SK-N-MC (cell line): ENCODE data around the gene HMGN1.
A peak's percentile ranks its signal among the peaks of the same experiment; 100 is the strongest.
"Not testable (repeated sequence)": the region's sequence is repeated elsewhere in the genome, so short reads cannot be mapped to it uniquely, and the experiment has no call there.

Experiments
- DNase-seq: peaks from one replicate; pipeline ENCODE4 v3.0.0-alpha.2; 2011; ENCODE audit warnings: low read depth, low spot score
- H3K27ac ChIP-seq: fragments of 200-600 bp; sonication (generic); 2 replicates; pipeline ENCODE4 v1.5.1; 2016; ENCODE audit warnings: mixed run types
- H3K36me3 ChIP-seq: fragments of 200-600 bp; sonication (generic); 2 replicates; pipeline ENCODE4 v1.6.1; 2017; ENCODE audit warnings: antibody characterized with exemption, low read length, mixed read lengths; ENCODE audit not compliant: insufficient read depth
- H3K4me3 ChIP-seq: fragments of 200-600 bp; sonication (generic); 2 replicates; pipeline ENCODE4 v1.5.1; 2016
- H3K9ac ChIP-seq: fragments of 200-600 bp; sonication (generic); 2 replicates; pipeline ENCODE4 v1.8.0; 2017; ENCODE audit warnings: mixed run types, mixed read lengths; ENCODE audit not compliant: insufficient read length
- H3K9me3 ChIP-seq: fragments of 200-600 bp; sonication (generic); 2 replicates; pipeline ENCODE4 v1.6.1; 2017; ENCODE audit warnings: low read depth, mild to moderate bottlenecking, antibody characterized with exemption, low read length, moderate library complexity, mixed read lengths
- EZH2 ChIP-seq: fragments of 200-600 bp; sonication (generic); IDR thresholded peaks from one replicate; pipeline ENCODE4 v1.6.1; 2017; ENCODE audit warnings: antibody characterized with exemption
- FOXP2 ChIP-seq: optimal IDR thresholded peaks from 2 replicates; pipeline ENCODE3; 2011; ENCODE audit warnings: mild to moderate bottlenecking, moderate library complexity; ENCODE audit not compliant: insufficient read depth; ENCODE audit errors: extremely low read length, control extremely low read depth
- POLR2AphosphoS5 ChIP-seq: IDR thresholded peaks from 2 replicates; pipeline ENCODE4 v1.6.1; 2012; ENCODE audit warnings: mild to moderate bottlenecking, low read depth, low read length, borderline replicate concordance

The HMGN1 gene

DNA sequence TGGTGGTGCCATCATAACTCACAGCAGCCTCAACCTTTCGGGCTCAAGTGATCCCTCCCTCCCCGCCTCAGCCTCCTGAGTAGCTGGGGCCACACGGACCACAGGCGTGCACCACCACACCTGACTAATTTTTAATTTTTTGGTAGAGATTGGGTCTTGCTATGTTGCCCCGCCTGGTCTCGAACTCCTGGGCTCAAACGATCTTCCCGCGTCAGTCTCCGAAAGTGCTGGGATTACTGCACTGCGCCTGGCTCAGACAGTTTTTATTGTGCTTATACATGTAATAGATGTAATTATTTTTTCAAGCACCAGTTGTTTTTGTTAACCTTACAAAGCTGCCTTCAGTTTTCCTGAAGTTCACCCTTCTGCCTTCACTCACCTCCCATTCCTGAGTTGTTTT, 38.0 kb upstream of the HMGN1 start:
- Histone ChIP-seq H3K36me3 (peaks cover 4% of the 10 kb centered on the region; the same call in 1 of the 2 replicates), H3K9me3 (no peaks in the 10 kb centered on the region), H3K9ac (peak overlapping the region; percentile 68), H3K27ac (peak overlapping the region; percentile 81; the same call in 1 of the 2 replicates), H3K4me3 (peak overlapping the region; percentile 93)
- TF ChIP-seq FOXP2 (no peak), EZH2 (no peak)
- DNase-seq: no peak

DNA sequence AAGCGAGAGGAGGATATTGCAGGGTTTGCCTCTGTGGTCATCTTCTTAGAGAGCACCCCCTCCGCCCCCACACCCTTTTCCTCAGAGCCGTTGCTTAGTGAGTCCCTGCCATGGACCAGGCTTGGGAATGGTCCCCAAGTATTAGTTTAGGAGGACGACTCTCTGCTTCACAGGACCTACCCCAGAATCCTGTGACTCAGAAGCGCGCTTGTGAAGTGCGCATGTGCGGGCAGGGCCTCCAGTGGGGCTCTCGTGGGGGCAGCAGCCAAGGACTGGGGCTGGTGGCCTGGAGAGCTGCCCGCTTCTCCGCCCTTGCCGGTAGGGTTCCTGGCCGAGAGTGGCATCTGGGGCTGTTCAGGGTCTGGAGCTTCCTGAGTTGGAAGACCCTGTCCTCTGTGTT, 37.3 kb upstream of the HMGN1 start:
- H3K4me3 ChIP-seq: no peak overlapping the region
- H3K27ac ChIP-seq: no peak overlapping the region
- DNase-seq: no peak
- TF ChIP-seq FOXP2 (no peak), POLR2AphosphoS5 (no peak), EZH2 (no peak)
- H3K9me3 ChIP-seq: no peaks in the 10 kb centered on the region
- H3K9ac ChIP-seq: no peak overlapping the region
- H3K36me3 ChIP-seq: no peaks in the 10 kb centered on the region; the same call in 1 of the 2 replicates

DNA sequence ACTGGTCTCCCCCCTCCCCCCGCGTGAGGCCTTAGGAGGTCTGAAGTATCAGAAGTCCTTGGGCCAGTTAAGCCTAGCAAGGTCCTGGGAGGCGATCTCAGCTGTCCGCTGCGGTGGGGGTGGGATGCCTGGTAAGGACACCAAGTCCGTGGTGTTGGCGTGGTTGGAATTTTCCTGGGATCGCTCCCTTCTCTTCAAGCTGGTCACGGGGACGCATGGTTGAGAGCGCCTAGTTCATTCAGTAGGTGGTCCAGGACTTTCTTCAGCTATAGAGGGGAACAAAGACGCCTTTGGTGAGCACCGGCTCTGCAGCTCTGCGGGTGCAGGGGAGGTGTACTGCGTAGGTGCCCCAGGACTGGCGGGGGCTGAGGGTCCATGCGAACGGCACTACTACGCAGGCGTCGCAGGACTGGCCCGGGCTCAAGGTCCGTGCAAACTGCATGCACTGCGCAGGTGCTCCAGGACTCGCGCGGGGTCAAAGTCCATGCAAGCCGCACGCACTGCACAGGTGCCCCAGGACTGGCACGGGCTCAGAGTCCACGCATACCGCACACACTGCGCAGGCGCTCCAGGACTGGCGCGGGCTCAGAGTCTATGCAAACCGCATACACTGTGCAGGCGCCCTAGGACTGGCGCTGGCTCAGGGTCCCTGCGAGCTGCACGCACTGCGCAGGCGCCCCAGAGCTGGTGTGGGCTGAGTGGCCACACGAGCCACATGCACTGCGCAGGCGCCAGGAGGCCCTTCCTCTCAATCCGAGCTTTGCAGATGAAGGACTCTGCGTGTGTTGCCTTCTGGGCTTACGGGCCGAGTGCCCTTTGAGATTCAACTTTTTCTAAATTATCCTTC, 36.6 kb upstream of the HMGN1 start:
- no peak for DNase-seq
- Histone ChIP-seq H3K9ac (no peak overlapping the region), H3K36me3 (no peaks in the 10 kb centered on the region; the same call in 1 of the 2 replicates), H3K4me3 (no peak overlapping the region), H3K9me3 (no peaks in the 10 kb centered on the region), H3K27ac (no peak overlapping the region)
- TF ChIP-seq EZH2 (no peak), POLR2AphosphoS5 (no peak), FOXP2 (no peak)

DNA sequence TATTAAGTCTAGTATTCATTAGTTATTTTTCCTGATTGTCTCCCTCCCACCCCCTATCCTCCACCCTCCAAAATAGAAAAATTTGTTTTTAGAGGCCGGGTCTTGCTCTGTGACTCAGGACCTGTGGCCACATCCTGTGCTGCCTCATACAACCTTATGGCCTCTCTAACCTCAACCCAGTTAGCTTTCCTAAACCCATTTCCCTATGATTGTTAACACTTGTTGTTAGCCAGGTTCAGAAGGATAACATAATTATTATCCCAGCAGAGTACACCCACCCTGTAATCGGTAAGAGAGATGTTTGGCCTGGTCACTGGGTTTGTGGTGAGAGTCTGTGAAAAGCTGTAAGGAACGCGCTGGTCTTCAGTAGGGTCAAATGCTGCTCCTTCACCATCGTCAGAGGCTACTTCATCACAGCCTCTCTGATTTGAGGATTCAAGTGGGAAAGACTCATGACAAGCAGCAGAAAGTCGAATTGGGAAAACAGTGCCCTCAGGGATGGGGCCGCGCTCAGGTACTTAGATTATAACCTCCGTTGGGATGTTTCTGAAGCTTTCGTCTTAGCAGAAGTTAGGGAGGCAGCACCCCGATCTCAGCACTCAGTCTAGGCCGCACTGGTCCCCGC, 35.9 kb upstream of the HMGN1 start:
- H3K4me3 ChIP-seq: no peak overlapping the region
- no peaks in the 10 kb centered on the region for H3K9me3 ChIP-seq
- no peaks in the 10 kb centered on the region for H3K36me3 ChIP-seq
- TF ChIP-seq FOXP2 (no peak), EZH2 (no peak), POLR2AphosphoS5 (no peak)
- H3K9ac ChIP-seq: no peak overlapping the region
- H3K27ac ChIP-seq: no peak overlapping the region
- no peak for DNase-seq

DNA sequence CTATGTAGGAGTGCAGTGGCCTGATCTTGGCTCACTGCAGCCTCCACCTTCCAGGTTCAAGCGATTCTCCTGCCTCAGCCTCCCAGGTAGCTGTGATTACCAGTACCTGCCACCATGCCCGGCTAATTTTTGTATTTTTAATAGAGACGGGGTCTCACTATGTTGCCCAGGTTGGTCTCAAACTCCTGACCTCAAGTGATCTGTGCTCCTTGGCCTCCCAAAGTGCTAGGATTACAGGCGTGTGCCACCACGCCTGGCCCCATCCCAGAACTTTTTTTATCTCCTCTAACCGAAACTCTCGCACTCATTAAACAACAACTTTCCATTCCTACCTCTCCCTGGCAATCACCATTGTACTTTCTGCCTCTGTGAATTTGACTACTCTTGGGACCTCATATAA, 33.2 kb upstream of the HMGN1 start:
- H3K4me3 ChIP-seq, H3K9me3 ChIP-seq, H3K27ac ChIP-seq, DNase-seq, H3K9ac ChIP-seq, H3K36me3 ChIP-seq: not testable (repeated sequence)

DNA sequence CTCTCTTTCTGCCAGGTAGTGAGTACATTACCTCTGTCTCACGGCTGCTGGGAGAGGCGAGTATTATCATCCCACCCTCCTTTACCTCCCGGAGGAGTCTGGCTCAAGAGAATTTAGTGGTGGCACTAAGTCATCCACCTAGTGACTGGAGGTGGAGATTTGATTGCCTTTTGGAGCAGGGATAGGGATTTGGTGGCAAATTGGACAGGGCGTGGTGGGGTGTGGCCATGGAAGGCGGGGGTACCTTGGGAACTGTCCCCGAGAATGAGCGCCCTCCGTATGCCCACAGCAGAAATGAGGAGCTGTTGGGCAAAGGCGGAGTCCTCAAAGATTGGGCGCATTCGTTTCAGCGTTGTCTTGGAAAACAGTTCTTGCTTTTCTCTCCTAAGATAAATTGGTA, 32.1 kb upstream of the HMGN1 start:
- H3K27ac ChIP-seq: no peak overlapping the region
- DNase-seq: no peak
- peak overlapping the region; percentile 76 for H3K9ac ChIP-seq
- H3K9me3 ChIP-seq: no peaks in the 10 kb centered on the region
- peak overlapping the region; percentile 89 for H3K4me3 ChIP-seq
- no peaks in the 10 kb centered on the region for H3K36me3 ChIP-seq
- no peak for TF ChIP-seq EZH2
- TF ChIP-seq FOXP2: no peak
- TF ChIP-seq POLR2AphosphoS5: no peak

DNA sequence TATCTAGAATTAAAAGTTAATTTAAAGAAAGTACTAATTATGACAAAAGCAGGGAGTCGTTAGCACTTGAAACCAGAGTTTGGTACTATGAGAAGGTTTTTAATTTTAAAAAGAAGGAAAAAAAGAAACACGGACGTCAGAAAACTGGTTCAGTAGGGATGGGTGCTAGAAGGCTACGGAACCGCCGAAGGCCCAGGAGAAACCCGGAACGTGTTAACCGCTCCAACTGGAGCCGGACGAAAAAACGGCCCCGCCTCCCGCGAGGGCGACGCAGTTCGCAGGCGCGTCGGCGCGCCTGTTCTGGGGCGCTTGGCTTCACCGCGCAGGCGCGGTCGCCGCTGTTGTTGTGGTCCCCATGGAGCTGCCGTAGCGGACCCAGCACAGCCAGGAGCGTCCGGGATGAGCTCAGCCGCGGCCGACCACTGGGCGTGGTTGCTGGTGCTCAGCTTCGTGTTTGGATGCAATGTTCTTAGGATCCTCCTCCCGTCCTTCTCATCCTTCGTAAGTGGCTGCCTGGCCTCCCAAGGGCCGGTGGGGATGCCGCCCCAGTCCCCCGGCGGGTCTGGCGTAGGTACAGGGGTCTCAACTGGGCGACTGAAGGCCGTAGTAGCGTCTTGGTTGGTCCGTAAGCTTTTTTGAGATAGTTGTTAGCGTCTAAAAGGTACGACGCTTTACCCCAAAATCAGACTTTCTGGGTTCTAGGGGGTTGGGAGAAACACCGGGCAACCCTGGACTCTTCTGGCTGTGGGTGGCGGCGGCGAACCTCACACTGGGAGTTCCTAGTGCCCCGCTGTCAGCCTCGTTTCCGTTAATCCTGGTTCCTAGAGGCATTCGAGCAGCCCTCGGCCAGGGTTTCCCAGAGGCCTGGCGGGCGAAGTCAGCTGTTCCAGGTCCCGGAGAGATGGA, 31.4 kb upstream of the HMGN1 start:
- TF ChIP-seq FOXP2 (no peak), POLR2AphosphoS5 (peak; percentile 83)
- Histone ChIP-seq H3K27ac (no peak overlapping the region), H3K4me3 (peak overlapping the region; percentile 89), H3K9ac (peak overlapping the region; percentile 76), H3K9me3 (no peaks in the 10 kb centered on the region), H3K36me3 (no peaks in the 10 kb centered on the region)
- DNase-seq: no peak

DNA sequence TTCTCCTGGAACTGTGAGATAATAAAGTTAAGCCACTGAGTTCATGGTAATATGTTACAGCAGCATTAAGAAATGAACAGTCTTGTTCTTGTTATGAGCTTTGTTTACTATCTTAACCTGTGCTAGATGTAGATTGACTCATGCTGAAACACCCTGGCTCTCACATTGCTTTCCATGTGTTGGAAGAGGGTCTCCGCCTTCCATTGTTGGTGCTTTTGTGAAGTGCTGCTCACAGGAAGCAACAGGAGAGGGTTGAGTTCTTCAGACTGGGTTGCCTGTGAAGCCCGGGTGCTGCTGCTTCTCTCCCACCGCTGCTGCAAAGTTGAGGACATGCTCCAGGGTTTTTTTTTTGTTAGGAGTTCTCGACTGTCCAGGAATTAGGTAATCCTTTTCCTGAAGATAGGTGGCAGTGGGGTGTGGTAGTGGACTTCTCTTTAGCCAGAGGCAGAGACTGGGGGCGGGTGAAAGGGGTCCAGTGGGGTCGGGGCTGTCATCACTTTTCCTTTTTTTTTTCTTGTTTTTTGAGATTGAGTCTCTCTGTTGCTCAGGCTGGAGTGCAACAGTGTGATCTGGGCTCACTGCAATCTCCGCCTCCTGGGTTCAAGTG, 28.7 kb upstream of the HMGN1 start:
- TF ChIP-seq EZH2: no peak
- no peak for TF ChIP-seq FOXP2
- no peak for TF ChIP-seq POLR2AphosphoS5
- no peaks in the 10 kb centered on the region for H3K9me3 ChIP-seq
- no peak overlapping the region for H3K4me3 ChIP-seq
- H3K9ac ChIP-seq: no peak overlapping the region
- no peaks in the 10 kb centered on the region for H3K36me3 ChIP-seq
- H3K27ac ChIP-seq: no peak overlapping the region
- no peak for DNase-seq
